DOHH2 (cell line): ENCODE results near the gene NEK3.

Experiments
- CTCF ChIP-seq: fragments of 200-600 bp; sonication (generic); IDR thresholded peaks from one replicate; pipeline ENCODE4 v1.5.1; 2014; ENCODE audit warnings: antibody characterized with exemption, mild to moderate bottlenecking, low read depth, low read length; ENCODE audit not compliant: poor library complexity, severe bottlenecking
- EZH2phosphoT487 ChIP-seq: fragments of 200-600 bp; sonication (generic); IDR thresholded peaks from 2 replicates; pipeline ENCODE4 v1.6.1; 2017; ENCODE audit warnings: borderline replicate concordance, mild to moderate bottlenecking, antibody characterized with exemption, low read length, moderate library complexity, mixed read lengths

DNA sequence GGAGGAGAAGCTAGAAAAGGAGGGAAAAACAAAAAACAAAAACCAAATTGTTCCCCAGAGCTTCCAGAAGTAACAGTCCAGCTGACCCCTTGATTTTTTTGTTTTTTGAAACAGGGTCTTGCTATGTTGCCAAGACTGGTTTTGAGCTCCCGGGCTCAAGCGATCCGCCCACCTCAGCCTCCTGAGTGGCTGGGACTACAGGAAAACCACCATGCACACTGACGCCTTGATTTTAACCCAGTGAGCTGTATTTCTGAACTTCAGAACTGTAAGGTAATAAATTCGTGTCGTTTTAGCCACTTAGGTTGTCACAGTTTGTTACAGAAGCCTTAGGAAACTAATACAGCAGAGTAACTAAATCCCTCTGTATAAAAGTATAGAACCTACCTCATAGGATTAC, 1.1 kb upstream of the NEK3 start:
- TF ChIP-seq EZH2phosphoT487 (no peak), CTCF (no peak)
